Measurements from ENCODE around the gene OGFOD3. TPM values are rescaled to one million over a fixed set of nuclear protein-coding genes. Genes with fewer than 3 reads are reported as not detected.

Gene OGFOD3
- total RNA-seq, 4 donors from 2014 or later: 7.9 to 27.5 (median 25.9) TPM

GRCh38 chr17:82432017-82432416 is 13.6 kb upstream of the OGFOD3 start:
- intact Hi-C loops (cut with DNase I; ENCODE audit: low total_unique reads): no loop called here
- 79% methylated on average over 6 of the region's 8 CpGs; no CpG with 5 or more reads in 1 of the 2 donors for WGBS, 2 donors (ENCODE audit: low coverage in 1 of 2)
- Histone ChIP-seq H3K4me3 (no peak overlapping the region), H3K36me3 (no peaks in the 10 kb centered on the region), H3K9me3 (no peaks in the 10 kb centered on the region), H3K27ac (no peak overlapping the region), H3K27me3 (no peaks in the 10 kb centered on the region), H3K4me1 (no peaks in the 10 kb centered on the region)
- no peak for TF ChIP-seq EP300 (IDR thresholded peaks at IDR 0.05; ENCODE audit: low read depth)
- no peak for TF ChIP-seq CTCF (IDR thresholded peaks at IDR 0.05)
- no peak for TF ChIP-seq POLR2A (IDR thresholded peaks at IDR 0.05)
- no peak for TF ChIP-seq POLR2AphosphoS5 (IDR thresholded peaks at IDR 0.05)
- no peak for DNase-seq
- in situ Hi-C loops (cut with MboI; ENCODE audit: low pct_ligation_motif_present in 1 of 4, low pct_unique_long_range_greater_than_20kb in 1 of 4, low sequenced_read_pairs in 3 of 4): no loop called here

- Histone ChIP-seq H3K27me3 (no peaks in the 10 kb centered on the region), H3K9me3 (no peaks in the 10 kb centered on the region), H3K4me3 (no peak overlapping the region), H3K27ac (no peak overlapping the region), H3K4me1 (no peaks in the 10 kb centered on the region), H3K36me3 (no peaks in the 10 kb centered on the region)
- DNase-seq: no peak
- 89% methylated on average over 7 of the region's 7 CpGs; no CpG with 5 or more reads in 1 of the 2 donors for WGBS, 2 donors (ENCODE audit: low coverage in 1 of 2)
- intact Hi-C loops (cut with DNase I; ENCODE audit: low total_unique reads) (no loop called here), in situ Hi-C loops (cut with MboI; ENCODE audit: low pct_ligation_motif_present in 1 of 4, low pct_unique_long_range_greater_than_20kb in 1 of 4, low sequenced_read_pairs in 3 of 4) (no loop called here)
- TF ChIP-seq POLR2A (IDR thresholded peaks at IDR 0.05): no peak
- no peak for TF ChIP-seq POLR2AphosphoS5 (IDR thresholded peaks at IDR 0.05)
- TF ChIP-seq EP300 (IDR thresholded peaks at IDR 0.05; ENCODE audit: low read depth): no peak
- TF ChIP-seq CTCF (IDR thresholded peaks at IDR 0.05): no peak
Measured at GRCh38 chr17:82429824-82430223, 11.4 kb upstream of the OGFOD3 start.

DNA sequence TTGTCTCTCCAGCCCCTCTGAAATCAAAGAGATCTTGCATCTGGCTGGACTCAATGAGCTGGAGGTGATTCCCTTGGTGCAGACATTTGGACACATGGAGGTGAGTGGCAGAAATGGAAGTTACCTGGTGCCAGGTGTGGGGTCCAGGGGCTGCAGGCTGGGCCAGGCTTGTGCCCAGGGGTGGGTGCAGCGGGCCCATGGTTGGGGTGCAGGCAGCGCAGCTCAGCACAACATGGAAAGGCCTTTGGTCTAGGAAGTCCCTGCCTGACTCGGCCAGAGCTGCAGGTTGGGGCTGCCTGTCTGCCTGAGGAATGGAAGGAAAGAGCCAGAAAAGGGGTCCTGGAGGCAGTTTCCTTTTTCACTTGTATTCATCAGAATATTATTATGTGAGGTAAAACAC is 10.2 kb upstream of the OGFOD3 start:
- H3K4me3 ChIP-seq: no peak overlapping the region
- TF ChIP-seq EP300 (IDR thresholded peaks at IDR 0.05; ENCODE audit: low read depth) (no peak), POLR2A (IDR thresholded peaks at IDR 0.05) (no peak), POLR2AphosphoS5 (IDR thresholded peaks at IDR 0.05) (no peak), CTCF (IDR thresholded peaks at IDR 0.05) (no peak)
- H3K27ac ChIP-seq: no peak overlapping the region
- no peaks in the 10 kb centered on the region for H3K4me1 ChIP-seq
- intact Hi-C loops (cut with DNase I; ENCODE audit: low total_unique reads): no loop called here
- WGBS, 2 donors (ENCODE audit: low coverage in 1 of 2): 92% methylated on average over 2 of the region's 3 CpGs; no CpG with 5 or more reads in 1 of the 2 donors
- DNase-seq: no peak
- no peaks in the 10 kb centered on the region for H3K9me3 ChIP-seq
- in situ Hi-C loops (cut with MboI; ENCODE audit: low pct_ligation_motif_present in 1 of 4, low pct_unique_long_range_greater_than_20kb in 1 of 4, low sequenced_read_pairs in 3 of 4): no loop called here
- H3K36me3 ChIP-seq: no peaks in the 10 kb centered on the region
- no peaks in the 10 kb centered on the region for H3K27me3 ChIP-seq

DNA sequence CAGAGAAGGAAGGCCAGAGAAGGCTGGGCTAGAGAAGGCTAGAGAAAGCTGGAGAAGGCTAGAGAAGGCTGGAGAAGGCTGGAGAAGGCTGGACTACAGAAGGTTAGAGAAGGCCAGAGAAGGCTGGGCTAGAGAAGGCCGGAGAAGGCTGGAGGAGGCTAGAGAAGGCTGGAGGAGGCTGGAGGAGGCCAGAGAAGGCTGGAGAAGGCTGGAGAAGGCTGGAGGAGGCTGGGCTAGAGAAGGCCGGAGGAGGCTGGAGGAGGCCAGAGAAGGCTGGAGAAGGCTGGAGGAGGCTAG is 6.4 kb upstream of the OGFOD3 start:
- 88 to 92% methylated on average over 2 of the region's 2 CpGs for WGBS, 2 donors (ENCODE audit: low coverage in 1 of 2)
- intact Hi-C loops (cut with DNase I; ENCODE audit: low total_unique reads): no loop called here
- in situ Hi-C loops (cut with MboI; ENCODE audit: low pct_ligation_motif_present in 1 of 4, low pct_unique_long_range_greater_than_20kb in 1 of 4, low sequenced_read_pairs in 3 of 4): no loop called here
- TF ChIP-seq POLR2AphosphoS5 (IDR thresholded peaks at IDR 0.05) (no peak), POLR2A (IDR thresholded peaks at IDR 0.05) (no peak), CTCF (IDR thresholded peaks at IDR 0.05) (no peak), EP300 (IDR thresholded peaks at IDR 0.05; ENCODE audit: low read depth) (no peak)
- no peaks in the 10 kb centered on the region for H3K27me3 ChIP-seq
- peaks cover 0 to 2% (median 0%) of the 10 kb centered on the region in 4 donors for H3K4me1 ChIP-seq
- no peaks in the 10 kb centered on the region for H3K9me3 ChIP-seq
- no peak overlapping the region for H3K4me3 ChIP-seq
- no peak overlapping the region for H3K27ac ChIP-seq
- no peaks in the 10 kb centered on the region for H3K36me3 ChIP-seq
- no peak for DNase-seq

All from transverse colon (tissue), 4 donors.